KOPT-K1 (cell line): Measurements from ENCODE around the gene PTGIR.

Experiments used
- H3K27ac ChIP-seq: fragments of 200-600 bp; sonication (generic); 2 replicates; pipeline ENCODE4 v1.5.1; 2016; ENCODE audit warnings: antibody characterized with exemption, mild to moderate bottlenecking, low read depth, low read length; ENCODE audit not compliant: poor library complexity, severe bottlenecking
- H3K36me3 ChIP-seq: fragments of 200-600 bp; sonication (generic); 2 replicates; pipeline ENCODE4 v1.5.1; 2017; ENCODE audit warnings: antibody characterized with exemption, mild to moderate bottlenecking, low read length, moderate library complexity; ENCODE audit not compliant: insufficient read depth
- H3K9me3 ChIP-seq: fragments of 200-600 bp; sonication (generic); 2 replicates; pipeline ENCODE4 v1.5.1; 2017; ENCODE audit warnings: antibody characterized with exemption, low read length, mild to moderate bottlenecking; ENCODE audit not compliant: insufficient read depth, poor library complexity, severe bottlenecking

PTGIR gene, protein sequence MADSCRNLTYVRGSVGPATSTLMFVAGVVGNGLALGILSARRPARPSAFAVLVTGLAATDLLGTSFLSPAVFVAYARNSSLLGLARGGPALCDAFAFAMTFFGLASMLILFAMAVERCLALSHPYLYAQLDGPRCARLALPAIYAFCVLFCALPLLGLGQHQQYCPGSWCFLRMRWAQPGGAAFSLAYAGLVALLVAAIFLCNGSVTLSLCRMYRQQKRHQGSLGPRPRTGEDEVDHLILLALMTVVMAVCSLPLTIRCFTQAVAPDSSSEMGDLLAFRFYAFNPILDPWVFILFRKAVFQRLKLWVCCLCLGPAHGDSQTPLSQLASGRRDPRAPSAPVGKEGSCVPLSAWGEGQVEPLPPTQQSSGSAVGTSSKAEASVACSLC

DNA sequence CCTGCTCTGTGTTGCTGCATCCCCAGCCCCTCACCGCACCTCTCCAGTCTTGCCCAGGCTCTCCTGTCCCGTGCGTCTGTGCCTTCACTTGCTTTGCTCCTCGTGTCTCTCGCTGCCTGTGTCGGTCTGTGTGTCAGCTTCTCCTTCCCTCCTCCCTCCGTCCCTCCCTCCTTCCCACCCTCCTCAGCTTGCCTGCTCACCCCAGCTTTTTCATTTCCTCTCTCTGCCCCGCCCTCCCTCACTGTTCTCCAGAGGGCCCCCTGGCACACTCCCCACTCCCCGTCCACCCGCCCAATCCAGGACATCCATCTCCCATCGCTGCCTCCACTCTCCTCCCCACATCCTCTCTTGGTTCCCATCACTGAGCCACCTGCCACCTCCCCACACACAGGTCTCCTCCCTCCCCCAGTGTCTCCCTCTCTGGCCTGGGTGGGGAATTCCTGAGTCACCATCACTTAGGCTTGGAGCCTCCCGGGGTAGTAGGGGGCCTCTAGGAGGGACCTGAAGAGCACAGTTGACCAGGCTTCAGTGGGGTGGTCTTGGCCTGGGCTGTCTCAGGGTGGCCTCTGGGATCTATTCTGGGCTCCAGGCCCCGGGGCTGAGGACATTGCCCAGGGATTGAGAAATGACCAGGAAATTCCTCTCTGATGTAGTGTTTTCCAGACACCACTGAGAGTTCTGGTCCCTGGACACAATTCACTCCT lies at the start of gene PTGIR:
PTGIR (minus strand) TSS at position 132 of the 704 bp plus-strand sequence. CDS start 864 bp downstream, outside the sequence.
- H3K27ac ChIP-seq: no peak within 1 kb of the TSS
- H3K9me3 ChIP-seq: no peaks in the 10 kb centered on the region

DNA sequence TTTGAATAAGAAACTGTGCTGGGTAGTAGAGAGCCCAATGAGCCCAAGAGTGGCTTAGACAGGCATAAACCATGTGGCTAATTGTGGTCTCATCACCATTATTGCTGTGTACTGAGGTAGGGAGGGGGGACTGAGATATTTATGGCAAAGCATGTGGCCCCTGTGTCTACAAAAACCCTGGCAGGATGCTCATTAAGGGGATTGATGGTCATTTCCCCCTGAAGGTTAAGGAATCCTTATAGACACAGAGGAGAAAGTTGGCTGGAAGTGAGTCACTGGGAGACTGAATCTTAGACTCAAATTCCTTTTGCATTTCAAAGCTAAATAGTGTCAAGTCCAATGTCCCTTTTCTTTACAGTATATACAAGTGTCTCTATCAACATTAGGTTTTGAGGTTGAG lies 45.9 kb upstream of the PTGIR start:
- Histone ChIP-seq H3K27ac (no peak overlapping the region), H3K9me3 (no peaks in the 10 kb centered on the region), H3K36me3 (peaks cover 38% of the 10 kb centered on the region)

More for the DNA sequence above, at the start of gene PTGIR:
- H3K36me3 ChIP-seq: no peaks in the 10 kb centered on the region

DNA sequence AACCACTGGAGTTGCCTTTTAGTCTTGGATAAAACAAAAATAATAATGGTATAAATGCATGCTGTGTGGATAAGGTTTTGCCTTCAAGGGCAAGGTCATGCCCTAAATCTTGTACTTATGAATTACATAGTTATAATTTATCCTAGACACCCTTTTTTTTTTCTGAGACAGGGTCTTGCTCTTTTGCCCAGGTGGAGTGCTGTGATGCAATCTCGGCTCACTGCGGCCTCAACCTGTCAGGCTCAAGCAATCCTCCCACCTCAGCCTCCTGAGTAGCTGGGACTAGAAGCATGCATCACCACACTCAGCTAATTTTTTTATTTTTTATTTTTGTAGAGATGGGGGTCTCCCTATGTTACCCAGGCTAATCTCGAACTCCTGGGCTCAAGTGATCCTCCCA lies 43.8 kb upstream of the PTGIR start:
- Histone ChIP-seq H3K27ac (no peak overlapping the region), H3K9me3 (no peaks in the 10 kb centered on the region), H3K36me3 (peaks cover 17% of the 10 kb centered on the region)

DNA sequence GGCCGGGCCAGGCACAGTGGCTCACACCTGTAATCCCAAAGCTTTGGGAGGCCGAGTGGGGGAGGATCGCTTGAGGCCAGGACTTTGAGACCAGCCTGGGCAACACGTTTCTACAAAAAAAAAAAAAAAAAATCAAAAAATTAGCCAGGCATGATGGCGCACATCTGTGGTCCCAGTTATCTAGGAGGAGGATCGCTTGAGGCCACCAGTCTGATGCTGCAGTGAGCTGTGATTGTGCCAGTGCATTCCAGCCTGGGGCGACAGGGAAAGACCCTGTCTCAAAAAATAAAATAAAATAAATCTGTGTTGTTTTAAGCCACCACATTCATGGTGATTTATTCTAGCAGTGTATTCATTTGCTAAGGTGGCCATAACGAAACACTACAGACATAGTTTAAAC lies 40.2 kb upstream of the PTGIR start:
- no peaks in the 10 kb centered on the region for H3K9me3 ChIP-seq
- H3K27ac ChIP-seq: no peak overlapping the region
- no peaks in the 10 kb centered on the region for H3K36me3 ChIP-seq

DNA sequence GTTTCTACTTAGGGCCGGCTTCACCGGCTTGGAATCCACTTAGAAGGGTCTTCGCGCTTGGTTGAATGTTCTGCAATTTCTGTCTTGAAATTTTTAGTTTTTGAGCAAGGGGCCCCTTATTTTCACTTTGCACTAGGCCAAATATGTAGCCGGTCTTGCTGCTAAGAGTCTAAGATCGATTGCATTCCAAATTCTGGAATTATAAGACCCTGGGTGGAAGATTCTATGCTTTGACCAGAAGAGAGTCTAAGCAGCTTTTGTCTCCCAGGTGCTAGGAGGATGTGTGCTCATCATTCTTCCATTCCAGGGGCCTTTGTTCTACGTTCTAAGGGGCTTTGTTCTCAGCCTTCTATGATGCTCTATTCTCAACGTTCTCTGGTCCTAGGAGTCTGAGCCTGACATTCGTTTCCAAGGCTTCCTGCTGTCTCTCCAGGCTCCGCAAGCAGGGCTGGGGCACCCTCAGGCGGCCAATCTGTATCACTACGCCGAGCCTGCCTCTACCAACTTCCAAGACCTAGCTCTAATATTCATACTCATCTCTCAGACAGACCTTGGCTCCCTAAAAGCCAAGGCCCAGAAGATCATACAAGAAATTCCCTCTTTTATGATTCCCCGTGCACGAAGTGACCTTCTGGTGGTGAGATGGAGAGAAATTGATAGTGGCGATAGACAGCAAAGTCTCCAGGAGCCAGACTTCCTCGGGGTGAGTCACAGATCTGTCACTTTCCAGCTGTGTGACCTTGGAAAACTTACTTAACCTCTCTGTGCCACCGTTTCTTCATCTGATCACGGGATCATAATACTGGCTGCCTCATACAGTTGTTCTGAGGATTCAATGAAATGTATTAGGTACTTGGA lies 37.1 kb upstream of the PTGIR start:
- Histone ChIP-seq H3K9me3 (no peaks in the 10 kb centered on the region), H3K27ac (no peak overlapping the region), H3K36me3 (no peaks in the 10 kb centered on the region)

DNA sequence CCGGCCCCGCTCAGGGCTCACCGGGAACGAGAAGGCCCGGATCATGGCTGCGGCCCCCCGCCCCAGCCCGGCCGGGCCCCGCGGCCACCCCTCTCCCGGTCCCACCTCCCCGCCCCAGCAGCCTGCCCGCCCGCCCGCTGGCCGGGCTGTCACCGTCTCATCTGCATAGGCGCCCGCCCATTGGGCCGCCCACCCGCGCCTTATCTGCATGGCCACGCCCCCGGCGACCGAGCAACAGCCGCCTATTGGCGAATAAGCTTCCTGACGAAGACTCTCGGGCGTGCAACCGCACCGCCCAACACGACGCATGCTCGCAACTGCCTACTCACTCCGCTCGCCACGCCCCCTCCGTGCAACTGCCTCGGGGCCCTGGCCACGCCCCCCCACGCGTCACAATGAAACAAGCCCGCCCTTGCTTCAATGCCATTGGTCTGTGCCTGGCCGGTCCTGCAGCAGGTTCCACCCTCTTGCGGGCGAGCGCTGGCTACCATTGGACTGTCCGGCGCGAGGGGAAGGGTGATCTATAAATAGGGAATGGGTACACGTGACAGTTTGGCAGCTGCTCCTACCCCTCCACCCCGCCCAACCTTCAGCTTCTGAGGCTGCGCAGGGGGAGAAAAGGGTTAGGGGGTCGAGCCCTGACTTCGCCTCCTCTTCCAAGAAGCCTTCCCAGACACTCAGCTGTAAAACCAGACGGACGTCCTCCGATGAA lies 36.3 kb upstream of the PTGIR start, which contains the start of gene DACT3:
DACT3 (minus strand) TSS at position 163 of the 712 bp plus-strand sequence; CDS start at position 45, 118 bp downstream.
- Histone ChIP-seq H3K27ac (no peak within 1 kb of the TSS), H3K9me3 (no peaks in the 10 kb centered on the region), H3K36me3 (no peaks in the 10 kb centered on the region)

DNA sequence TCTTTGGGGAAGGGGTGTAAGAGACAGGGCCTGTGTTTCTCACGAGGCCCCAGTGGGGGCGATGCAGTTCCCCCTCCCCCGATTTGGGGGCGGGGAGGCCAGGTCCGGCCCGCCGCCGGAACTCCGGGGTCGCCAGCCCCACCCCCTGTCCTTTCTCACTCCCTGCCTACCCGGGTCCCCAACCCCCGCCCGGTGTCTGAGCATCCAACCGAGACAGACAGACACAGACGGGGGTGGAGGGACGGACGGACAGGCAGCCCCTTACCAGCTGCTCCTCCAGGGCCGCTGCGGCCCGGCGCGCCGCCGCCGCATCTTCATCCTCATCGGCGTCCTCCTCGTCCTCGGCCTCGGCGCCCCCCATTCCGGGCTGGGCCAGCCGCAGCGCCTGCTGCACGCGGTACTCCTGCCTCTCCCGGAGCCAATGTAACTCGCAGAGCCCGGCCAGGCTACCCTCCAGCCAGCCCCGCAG lies 35.7 kb upstream of the PTGIR start:
- Histone ChIP-seq H3K27ac (no peak overlapping the region), H3K36me3 (no peaks in the 10 kb centered on the region)

DNA sequence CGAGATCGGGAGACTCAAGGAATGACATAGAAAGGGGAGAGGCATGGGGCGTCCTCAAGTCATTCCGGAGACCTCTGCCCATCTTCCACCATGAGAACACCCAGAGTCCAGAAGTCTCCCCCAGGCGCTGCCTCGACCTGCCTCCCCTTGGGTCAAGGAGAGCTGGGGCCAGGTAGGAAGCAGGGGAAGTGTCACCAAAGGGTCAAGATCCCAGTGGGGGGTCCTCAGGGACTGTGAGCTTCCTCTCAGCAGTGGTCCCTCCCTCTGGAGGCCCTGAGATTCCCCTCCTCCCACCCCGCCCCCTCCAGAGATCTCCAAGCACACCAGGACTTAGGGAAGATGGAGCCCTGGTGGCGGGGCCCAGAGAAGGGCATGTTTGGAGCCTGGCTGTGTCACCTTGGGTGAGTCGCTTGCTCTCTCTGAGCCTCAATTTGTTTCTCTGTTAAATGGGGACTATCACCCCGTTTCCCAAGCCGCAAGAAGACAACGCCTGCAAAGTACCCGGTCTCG lies 35.2 kb upstream of the PTGIR start:
- Histone ChIP-seq H3K36me3 (no peaks in the 10 kb centered on the region), H3K9me3 (no peaks in the 10 kb centered on the region), H3K27ac (no peak overlapping the region)

More for the DNA sequence above, 35.7 kb upstream of the PTGIR start:
- no peaks in the 10 kb centered on the region for H3K9me3 ChIP-seq

DNA sequence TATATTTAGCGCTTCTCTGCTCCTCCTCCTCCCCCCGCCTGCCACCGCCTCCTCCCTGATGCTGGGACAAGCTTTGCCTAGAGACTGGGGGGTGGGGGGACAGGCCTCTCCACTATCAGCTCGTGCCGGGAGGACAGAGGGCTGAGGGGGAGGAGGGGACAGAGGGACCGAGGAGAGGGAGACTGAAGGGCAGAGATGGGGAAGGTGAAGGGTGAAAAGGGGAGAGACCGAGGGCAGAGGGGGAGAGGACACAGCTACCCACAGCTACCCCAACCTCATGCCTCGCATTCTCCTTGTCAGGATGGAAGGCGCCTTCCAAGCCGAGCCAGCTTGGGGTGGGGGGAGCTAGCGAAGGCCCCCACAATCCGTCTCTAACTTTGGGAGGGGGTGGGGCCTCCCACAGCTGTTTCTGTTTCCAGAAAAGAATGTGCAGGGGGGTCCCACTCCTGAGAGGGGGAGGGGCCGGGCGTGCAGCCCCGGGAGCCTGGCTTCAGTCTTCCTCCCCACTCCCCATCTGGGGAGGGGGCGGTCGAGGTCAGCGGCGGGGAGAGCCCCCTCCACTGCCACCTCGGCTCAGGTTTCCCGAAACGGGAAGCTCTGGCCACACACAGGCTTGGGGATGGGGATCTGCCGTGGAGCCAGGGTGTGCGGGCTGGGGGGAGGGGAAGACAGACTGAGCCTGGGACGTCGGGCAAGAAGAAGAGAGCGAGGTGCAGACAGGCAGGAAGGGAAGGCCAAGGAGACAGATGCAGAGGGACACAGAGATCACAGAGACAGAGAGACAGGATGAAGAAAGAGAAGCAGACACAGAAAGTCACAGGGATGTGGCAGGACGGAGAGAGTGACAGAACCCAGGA lies 34.5 kb upstream of the PTGIR start:
- Histone ChIP-seq H3K9me3 (no peaks in the 10 kb centered on the region), H3K36me3 (no peaks in the 10 kb centered on the region), H3K27ac (no peak overlapping the region)

DNA sequence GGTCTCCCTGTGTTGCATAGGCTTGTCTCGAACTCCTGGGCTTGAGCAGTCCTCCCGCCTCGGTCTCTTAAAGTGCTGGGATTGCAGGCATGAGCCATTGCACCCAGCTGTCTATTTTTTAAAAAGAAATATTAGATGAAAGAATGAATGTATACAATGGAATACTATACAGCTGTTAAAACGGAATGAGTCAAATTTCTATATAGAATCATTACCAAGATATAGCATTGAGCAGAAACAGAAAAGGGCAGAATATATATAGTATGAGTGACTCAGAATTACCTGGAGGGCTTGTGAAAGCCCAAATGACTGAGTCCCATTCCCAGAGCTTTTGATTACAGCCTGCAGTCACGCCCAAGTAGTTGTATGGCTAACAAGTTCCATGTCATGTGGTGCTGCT lies 31.7 kb upstream of the PTGIR start:
- Histone ChIP-seq H3K9me3 (no peaks in the 10 kb centered on the region), H3K27ac (no peak overlapping the region), H3K36me3 (no peaks in the 10 kb centered on the region)

DNA sequence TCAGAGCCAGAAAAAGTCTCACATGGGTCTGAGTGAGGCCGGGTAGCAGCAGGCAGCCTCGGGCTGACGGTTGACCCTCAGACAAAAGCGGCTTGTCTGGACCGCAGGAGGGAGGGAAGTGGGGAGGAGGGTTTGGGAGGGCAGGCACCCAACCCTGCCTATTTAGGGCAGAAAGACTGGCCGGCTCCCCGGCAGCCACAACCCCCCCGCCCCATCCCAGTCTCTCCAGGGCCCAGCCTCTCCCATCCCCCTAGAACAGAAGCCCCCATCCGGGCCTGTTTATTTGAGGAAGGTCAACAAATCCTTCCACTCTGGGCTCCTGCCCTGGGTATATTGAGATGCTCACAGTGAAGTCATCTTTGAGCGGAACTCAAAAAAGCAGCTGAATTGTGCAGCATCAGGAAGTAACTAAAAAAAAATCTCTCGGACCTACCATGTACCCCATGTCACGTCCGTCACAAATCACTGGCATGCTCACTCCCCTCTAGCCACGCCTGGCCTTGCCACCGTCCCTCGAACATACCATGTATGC lies 29.8 kb upstream of the PTGIR start:
- H3K27ac ChIP-seq: no peak overlapping the region
- H3K36me3 ChIP-seq: no peaks in the 10 kb centered on the region
- no peaks in the 10 kb centered on the region for H3K9me3 ChIP-seq

DNA sequence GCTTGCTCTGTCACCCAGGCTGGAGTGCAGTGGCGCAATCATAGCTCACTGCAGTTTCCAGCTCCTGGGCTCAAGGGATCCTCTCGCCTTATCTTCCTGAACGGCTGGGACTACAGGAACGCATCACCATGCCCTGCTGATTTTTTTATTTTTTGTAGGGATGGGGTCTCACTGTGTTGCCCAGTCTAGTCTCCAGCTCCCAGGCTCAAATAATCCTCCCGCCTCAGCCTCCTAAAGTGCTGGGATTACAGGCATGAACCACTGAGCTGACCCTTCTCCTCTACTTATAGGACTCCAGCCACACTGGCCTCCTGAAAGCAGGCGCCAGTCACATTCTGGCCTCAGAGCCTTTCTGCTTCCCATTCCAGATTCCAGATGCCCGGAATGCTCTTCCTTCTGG lies 25.6 kb upstream of the PTGIR start:
- Histone ChIP-seq H3K27ac (no peak overlapping the region), H3K9me3 (no peaks in the 10 kb centered on the region), H3K36me3 (no peaks in the 10 kb centered on the region)
